ENCODE measurements around the gene NCAPG2.
A peak's percentile ranks its signal among the peaks of the same experiment; 100 is the strongest.
"Not testable (repeated sequence)": the region's sequence is repeated elsewhere in the genome, so short reads cannot be mapped to it uniquely, and the experiment has no call there.

NCAPG2 gene

DNA sequence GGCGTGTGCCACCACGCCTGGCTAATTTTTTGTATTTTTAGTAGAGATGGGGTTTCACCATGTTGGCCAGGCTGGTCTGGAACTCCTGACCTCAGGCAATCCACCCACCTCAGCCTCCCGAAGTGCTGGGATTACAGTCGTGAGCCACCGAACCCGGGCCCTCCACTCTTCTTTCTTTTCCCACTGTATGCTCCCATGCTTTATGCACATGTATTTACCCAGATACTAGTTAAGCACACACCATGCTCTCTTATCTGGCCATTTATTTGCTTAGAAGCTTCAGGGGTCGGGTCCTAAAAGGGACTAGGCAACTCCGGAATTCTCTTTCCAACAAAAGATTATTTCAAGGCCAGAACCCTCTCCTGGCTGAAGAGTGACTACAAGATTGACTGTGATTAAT is 78.3 kb downstream of the NCAPG2 start:
- H3K27me3 Mint-ChIP-seq; H3K4me3 Mint-ChIP-seq; H3K27ac Mint-ChIP-seq; H3K9me3 Mint-ChIP-seq; H3K4me1 Mint-ChIP-seq (ENCODE audit: low read depth); DNase-seq: not testable (repeated sequence)
- peaks cover 73% of the 10 kb centered on the region for H3K36me3 Mint-ChIP-seq (ENCODE audit: low read depth)

DNA sequence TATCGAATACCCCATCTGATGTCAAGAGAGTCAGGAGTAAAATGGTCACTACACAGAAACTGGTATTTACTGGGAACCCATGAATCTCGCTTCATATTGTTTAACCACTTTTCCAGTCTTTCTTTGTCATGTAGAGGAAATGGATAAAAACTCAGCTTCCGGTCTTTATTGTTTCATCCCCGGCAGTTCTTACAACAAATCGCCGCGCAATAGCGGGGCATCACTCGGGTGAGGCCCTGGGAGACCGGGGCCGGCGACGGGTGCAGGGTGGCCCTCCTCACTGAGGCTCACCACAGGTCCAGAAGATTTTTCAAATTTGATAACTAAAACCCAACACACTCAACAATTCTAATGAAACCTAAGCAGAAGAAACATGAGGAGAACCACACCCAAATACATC is 81.4 kb downstream of the NCAPG2 start:
- no peaks in the 10 kb centered on the region for H3K9me3 Mint-ChIP-seq
- no peak overlapping the region for H3K27ac Mint-ChIP-seq
- DNase-seq: no peak
- no peaks in the 10 kb centered on the region for H3K27me3 Mint-ChIP-seq
- H3K36me3 Mint-ChIP-seq (ENCODE audit: low read depth): peaks cover 52% of the 10 kb centered on the region
- no peaks in the 10 kb centered on the region for H3K4me1 Mint-ChIP-seq (ENCODE audit: low read depth)
- H3K4me3 Mint-ChIP-seq: no peak overlapping the region

DNA sequence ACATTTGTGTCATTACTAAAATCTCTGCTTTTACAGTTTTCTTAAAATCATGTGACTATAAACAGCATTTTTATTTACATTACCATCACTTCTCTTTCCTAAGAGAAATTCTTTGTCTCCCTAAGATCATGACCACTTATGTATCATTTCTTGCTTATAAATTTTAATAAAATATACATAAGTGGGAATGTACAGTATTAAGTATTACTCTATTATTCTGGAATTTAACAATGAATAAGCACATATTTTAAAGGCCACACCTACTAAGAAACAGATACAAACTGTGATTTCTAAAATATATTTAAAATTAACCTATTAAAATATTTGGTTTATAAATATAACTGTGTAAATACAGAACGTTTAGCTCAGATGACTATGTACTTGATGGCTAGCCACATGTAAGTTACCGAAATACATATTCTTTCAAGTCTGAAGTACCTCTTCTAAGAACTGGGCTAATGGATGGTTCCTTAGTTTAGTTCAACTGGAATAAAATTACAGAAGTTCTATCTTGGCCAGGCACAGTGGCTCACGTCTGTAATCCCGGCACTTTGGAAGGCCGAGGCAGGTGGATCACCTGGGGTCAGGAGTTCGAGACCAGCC is 83.7 kb downstream of the NCAPG2 start:
- Mint-ChIP-seq H3K27me3 (no peaks in the 10 kb centered on the region), H3K4me1 (ENCODE audit: low read depth) (no peaks in the 10 kb centered on the region), H3K4me3 (no peak overlapping the region), H3K9me3 (no peaks in the 10 kb centered on the region), H3K27ac (no peak overlapping the region), H3K36me3 (ENCODE audit: low read depth) (peaks cover 40% of the 10 kb centered on the region)
- DNase-seq: no peak

DNA sequence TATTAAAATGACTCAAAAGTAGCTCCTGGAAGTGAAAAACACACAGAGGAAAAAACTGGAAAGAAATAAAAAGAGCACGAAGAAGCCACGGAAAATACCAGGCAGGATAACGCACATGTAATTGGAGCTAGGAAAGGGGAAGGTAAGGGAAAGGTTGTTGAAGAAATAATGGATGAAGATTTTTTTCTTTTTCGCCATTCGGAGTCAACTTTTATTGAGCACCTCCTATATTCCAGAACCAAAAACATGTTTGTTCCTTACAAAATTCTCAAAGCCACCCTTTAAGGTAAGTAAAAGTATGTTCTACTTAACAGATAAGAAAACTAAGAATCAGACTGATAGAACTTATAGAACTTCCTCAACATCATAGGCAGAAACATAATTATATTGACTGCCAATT is 84.2 kb downstream of the NCAPG2 start:
- Mint-ChIP-seq H3K27me3 (no peaks in the 10 kb centered on the region), H3K4me1 (ENCODE audit: low read depth) (no peaks in the 10 kb centered on the region), H3K4me3 (no peak overlapping the region), H3K9me3 (no peaks in the 10 kb centered on the region), H3K36me3 (ENCODE audit: low read depth) (peaks cover 37% of the 10 kb centered on the region), H3K27ac (no peak overlapping the region)
- DNase-seq: no peak

DNA sequence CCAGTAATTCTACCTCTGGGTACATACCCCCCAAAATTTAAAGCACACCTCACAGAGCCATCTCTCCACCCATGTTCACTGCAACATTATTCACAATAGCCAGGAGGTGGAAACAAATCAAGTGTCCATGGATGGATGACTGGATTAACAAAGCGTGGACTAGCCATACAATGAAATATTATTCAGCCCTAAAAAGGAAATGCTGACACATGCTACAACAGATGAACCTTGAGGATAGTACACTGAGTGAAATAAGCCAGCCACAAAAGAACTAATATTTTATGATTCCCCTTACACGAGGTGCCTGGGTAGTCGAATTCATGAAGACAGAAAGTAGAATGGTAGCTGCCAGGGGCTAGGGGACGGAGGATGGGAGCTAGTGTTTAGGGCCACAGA is 85.9 kb downstream of the NCAPG2 start:
- Mint-ChIP-seq H3K4me3 (no peak overlapping the region), H3K4me1 (ENCODE audit: low read depth) (no peaks in the 10 kb centered on the region), H3K27ac (no peak overlapping the region), H3K9me3 (no peaks in the 10 kb centered on the region), H3K36me3 (ENCODE audit: low read depth) (peaks cover 30% of the 10 kb centered on the region), H3K27me3 (no peaks in the 10 kb centered on the region)
- DNase-seq: no peak

DNA sequence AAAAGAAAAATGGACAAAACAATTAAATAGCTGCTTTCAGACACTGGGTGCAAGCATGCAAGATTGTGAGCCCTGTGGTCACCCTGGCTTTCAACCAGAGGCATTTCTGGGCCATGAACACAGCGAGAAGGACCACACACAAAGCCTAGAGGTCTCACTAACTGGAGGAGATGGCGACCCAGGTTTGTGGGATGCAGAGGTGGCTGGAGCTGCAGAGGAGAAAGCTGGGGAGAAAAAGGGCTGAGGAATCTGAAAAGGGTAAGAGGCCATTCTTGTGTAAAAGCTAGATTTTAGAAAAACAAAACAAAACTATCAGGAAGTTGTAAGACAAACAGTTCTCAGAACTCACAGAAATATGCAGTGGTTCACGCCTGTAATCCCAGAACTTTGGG is 86.9 kb downstream of the NCAPG2 start:
- no peak for DNase-seq
- Mint-ChIP-seq H3K4me3 (no peak overlapping the region), H3K27ac (no peak overlapping the region), H3K36me3 (ENCODE audit: low read depth) (peaks cover 31% of the 10 kb centered on the region), H3K9me3 (no peaks in the 10 kb centered on the region), H3K27me3 (no peaks in the 10 kb centered on the region), H3K4me1 (ENCODE audit: low read depth) (peaks cover 10% of the 10 kb centered on the region)

DNA sequence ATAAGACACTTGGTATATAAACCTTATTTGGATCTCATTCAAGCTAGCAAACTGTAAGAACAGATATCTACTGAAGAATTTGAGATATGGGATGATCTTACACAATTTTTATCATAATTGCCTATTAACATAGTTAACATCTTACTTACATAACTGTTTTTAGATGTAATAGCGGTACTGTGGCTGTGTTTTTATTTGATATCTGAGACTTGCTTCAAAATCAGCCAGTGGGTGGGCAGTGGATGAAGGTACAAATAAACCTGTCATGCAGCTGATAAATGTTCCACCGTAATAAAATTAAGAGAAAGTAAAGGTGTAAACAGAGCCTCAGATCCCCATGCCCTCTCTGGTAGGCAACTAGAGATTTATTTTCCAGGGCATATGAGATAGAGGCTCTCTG is 88.6 kb downstream of the NCAPG2 start:
- DNase-seq: no peak
- no peak overlapping the region for H3K27ac Mint-ChIP-seq
- H3K4me3 Mint-ChIP-seq: no peak overlapping the region
- peaks cover 23% of the 10 kb centered on the region for H3K4me1 Mint-ChIP-seq (ENCODE audit: low read depth)
- H3K27me3 Mint-ChIP-seq: no peaks in the 10 kb centered on the region
- no peaks in the 10 kb centered on the region for H3K9me3 Mint-ChIP-seq
- peaks cover 36% of the 10 kb centered on the region for H3K36me3 Mint-ChIP-seq (ENCODE audit: low read depth)

DNA sequence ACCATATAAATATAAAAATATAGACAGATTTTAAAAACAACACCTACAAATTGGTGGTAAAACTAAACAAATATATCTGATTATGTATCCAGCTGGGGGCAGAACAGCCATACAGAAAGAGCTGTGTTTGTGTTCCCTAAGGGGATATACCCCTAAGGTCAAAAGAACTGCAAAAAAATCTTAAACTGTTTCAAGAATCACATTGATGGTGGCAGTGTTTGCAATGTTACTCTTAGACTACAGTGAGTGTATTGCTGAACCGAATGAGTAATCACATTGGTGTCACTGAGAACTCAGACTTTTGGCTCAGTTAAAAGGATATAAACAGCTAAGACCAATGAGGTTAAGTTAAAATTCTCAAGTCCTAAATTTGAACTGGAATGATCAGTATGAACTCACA is 89.9 kb downstream of the NCAPG2 start:
- Mint-ChIP-seq H3K27ac (no peak overlapping the region), H3K4me3 (no peak overlapping the region), H3K4me1 (ENCODE audit: low read depth) (peaks cover 23% of the 10 kb centered on the region), H3K36me3 (ENCODE audit: low read depth) (peaks cover 38% of the 10 kb centered on the region), H3K27me3 (no peaks in the 10 kb centered on the region), H3K9me3 (no peaks in the 10 kb centered on the region)
- no peak for DNase-seq

DNA sequence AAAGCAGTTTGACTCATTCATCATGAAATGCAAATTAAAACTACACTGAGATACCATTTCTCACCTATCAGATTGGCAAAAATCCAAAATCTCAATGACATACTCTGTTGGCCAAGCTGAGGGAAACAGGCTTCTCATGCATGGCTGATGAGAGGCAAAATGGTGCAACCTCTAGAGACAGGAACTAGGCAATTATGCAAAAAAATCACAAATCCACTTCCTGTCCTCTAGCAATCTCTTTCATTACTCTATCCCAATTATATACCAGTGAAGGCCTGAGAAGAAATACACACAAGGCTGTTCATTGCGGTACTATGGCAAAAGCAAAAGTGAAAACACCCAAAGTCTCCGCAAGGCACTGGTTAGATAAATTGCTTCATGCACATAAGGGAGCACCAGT is 91.1 kb downstream of the NCAPG2 start:
- H3K27ac Mint-ChIP-seq: no peak overlapping the region
- no peak overlapping the region for H3K4me3 Mint-ChIP-seq
- no peak for DNase-seq
- no peaks in the 10 kb centered on the region for H3K9me3 Mint-ChIP-seq
- no peaks in the 10 kb centered on the region for H3K27me3 Mint-ChIP-seq
- peaks cover 23% of the 10 kb centered on the region for H3K4me1 Mint-ChIP-seq (ENCODE audit: low read depth)
- peaks cover 35% of the 10 kb centered on the region for H3K36me3 Mint-ChIP-seq (ENCODE audit: low read depth)

DNA sequence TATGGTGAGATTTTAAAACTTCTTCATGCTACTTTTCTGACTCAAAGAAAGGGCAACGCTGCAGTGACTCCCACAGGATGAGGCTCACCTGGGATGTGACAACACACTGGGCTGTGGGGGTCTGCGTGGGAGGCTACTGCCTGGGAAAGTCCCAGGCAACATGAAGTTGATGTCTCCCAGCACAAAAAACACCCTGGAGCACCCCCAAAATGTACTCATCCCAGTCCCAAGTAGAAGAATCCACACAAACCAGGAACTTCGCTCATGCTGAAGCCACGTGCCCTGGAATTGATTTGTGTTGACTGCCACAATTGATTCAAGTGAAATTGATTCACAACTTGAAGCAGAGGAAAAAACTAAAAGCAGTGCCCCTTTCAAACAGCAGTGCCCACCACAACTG is 92.1 kb downstream of the NCAPG2 start:
- Mint-ChIP-seq H3K4me3 (no peak overlapping the region), H3K27ac (no peak overlapping the region), H3K27me3 (no peaks in the 10 kb centered on the region), H3K9me3 (no peaks in the 10 kb centered on the region), H3K36me3 (ENCODE audit: low read depth) (peaks cover 35% of the 10 kb centered on the region), H3K4me1 (ENCODE audit: low read depth) (peaks cover 23% of the 10 kb centered on the region)
- DNase-seq: no peak

DNA sequence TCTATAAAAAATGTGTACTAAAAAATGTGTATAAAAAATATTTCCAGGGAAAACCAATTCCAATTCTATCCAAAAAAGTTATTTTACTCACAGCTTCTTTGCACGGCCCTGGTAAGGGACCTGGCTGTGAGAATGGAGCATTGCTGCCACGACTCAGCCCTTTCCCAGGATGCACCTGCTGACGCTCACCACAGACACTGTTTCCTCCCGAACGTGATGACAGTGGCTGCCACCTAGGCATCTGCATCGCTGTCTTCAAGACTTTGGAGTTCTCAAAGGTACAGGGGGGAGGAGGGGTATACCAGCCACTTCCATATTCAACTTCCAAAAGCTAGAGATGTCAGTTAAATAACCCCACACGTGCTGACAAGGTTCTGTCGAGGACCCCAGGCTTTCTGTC is 93.1 kb downstream of the NCAPG2 start:
- Mint-ChIP-seq H3K27me3 (no peaks in the 10 kb centered on the region), H3K36me3 (ENCODE audit: low read depth) (peaks cover 41% of the 10 kb centered on the region)

DNA sequence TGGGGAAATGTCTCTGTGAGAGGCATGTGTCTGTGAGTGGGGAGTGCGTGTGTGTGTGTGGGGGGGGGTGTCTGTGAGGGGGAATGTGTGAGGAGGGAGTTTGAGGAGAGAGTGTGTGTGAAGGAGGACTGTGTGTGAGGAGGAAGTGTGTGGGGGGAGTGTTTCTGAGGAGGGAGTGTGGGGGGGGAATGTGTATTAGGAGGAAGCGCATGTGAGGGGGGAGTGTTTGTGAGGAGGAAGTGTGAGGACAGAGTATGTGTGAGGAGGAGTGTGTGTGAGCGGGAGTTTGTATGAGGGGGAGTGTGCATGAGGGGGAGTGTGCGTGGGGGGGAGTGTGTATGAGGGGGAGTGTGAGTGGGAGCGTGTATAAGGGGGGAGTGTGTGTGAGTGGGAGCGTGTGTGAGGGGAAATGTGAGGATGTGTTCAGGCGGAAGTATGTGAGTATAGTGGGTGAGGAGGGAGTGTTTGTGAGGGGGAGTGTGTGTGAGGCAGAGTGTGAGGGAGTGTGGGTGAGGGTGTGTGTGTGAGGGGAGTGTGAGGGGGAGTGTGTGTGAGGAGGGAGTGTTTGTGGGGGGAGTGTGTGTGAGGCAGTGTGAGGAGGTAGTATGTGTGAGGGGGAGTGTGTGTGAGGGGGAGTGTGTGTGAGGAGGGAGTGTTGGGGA is 95.2 kb downstream of the NCAPG2 start:
- Mint-ChIP-seq H3K27me3 (no peaks in the 10 kb centered on the region), H3K4me3 (no peak overlapping the region), H3K36me3 (ENCODE audit: low read depth) (peaks cover 43% of the 10 kb centered on the region), H3K4me1 (ENCODE audit: low read depth) (peaks cover 23% of the 10 kb centered on the region), H3K9me3 (no peaks in the 10 kb centered on the region), H3K27ac (no peak overlapping the region)
- no peak for DNase-seq

More for the DNA sequence above, 93.1 kb downstream of the NCAPG2 start:
- Mint-ChIP-seq H3K4me1 (ENCODE audit: low read depth) (peaks cover 23% of the 10 kb centered on the region), H3K27ac (peak overlapping the region; percentile 6), H3K4me3 (no peak overlapping the region), H3K9me3 (no peaks in the 10 kb centered on the region)
- DNase-seq: no peak

DNA sequence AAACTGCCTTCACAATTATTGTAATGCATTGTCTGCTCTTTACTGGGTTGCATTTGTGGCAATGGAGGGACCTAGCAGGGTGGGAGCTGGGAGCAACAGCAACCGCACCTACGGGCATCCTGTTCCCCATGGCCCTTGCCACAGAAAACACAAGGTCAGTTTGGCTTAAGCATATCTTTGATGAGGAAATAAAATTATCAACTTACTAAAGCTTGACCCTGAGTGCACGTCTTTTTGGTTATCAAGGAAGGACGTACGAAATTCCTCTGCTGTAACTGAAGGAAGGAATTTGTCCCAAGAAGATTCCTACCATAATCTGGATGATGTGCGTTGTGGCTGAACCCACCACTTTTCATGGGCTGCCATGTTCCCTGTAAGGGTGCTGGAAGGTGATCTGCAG is 97.0 kb downstream of the NCAPG2 start:
- DNase-seq: no peak
- no peak overlapping the region for H3K27ac Mint-ChIP-seq
- H3K27me3 Mint-ChIP-seq: no peaks in the 10 kb centered on the region
- no peak overlapping the region for H3K4me3 Mint-ChIP-seq
- H3K4me1 Mint-ChIP-seq (ENCODE audit: low read depth): peaks cover 17% of the 10 kb centered on the region
- H3K36me3 Mint-ChIP-seq (ENCODE audit: low read depth): peaks cover 29% of the 10 kb centered on the region
- H3K9me3 Mint-ChIP-seq: no peaks in the 10 kb centered on the region

DNA sequence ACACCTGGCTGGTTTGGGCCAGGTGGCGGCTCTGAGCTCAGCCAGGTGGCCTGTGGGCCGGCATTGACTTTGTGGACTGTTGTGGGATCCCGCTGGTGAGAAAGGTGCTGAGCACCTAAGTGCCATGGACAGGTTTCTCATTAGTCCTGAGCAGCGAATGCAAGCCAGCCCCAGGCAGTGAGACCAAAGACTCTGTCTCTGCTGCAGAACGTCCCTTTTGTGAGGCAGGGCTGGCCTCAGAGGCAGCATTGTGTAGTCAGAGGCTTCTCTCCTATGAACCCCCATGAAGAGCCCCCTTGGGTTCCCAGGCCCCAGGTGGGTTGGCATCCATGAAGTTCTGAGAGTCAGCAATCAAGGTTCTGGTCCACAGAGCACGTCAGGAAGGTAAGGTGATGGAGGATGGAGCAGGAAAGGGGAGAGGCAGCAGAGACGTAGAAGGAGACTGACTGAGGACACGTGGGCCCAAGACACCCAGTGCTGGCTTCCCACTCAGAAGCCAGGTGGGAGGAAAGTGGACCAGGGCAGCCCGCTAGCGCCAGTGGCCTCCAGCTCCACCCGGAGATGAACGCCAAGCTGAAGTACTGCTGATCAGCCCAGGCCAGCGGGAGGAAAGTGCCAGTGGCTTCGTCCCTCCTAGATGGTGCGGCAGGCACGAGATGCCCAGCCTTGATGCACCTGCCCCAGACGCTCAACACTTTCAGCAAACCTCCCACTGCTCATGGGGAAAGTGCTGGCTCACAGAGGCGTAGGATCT is 97.8 kb downstream of the NCAPG2 start:
- H3K27me3 Mint-ChIP-seq: no peaks in the 10 kb centered on the region
- peaks cover 10% of the 10 kb centered on the region for H3K4me1 Mint-ChIP-seq (ENCODE audit: low read depth)
- no peak overlapping the region for H3K27ac Mint-ChIP-seq
- no peak overlapping the region for H3K4me3 Mint-ChIP-seq
- peaks cover 26% of the 10 kb centered on the region for H3K36me3 Mint-ChIP-seq (ENCODE audit: low read depth)
- DNase-seq: no peak
- H3K9me3 Mint-ChIP-seq: no peaks in the 10 kb centered on the region

DNA sequence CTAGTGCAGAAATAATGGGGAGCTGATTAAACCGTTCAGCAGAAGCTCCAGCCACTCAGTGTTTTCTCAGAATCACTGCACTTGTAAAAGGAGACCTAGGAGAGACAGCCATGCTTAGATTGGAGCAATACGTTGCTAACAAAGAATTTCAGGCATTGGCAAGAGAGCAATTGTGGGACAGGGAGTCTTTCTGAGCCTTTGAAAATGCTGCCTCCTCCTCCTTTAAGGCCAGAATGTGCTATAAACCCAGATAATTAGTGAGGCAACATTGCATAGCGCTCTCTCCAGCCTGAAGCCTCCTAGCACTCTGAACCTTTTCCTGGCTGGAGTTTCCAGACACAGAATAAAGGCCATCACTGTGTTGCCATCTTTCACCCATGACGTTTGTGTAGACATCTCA is 98.5 kb downstream of the NCAPG2 start:
- Mint-ChIP-seq H3K36me3 (ENCODE audit: low read depth) (peaks cover 21% of the 10 kb centered on the region), H3K27me3 (no peaks in the 10 kb centered on the region), H3K27ac (no peak overlapping the region), H3K4me3 (no peak overlapping the region), H3K4me1 (ENCODE audit: low read depth) (peaks cover 6% of the 10 kb centered on the region), H3K9me3 (no peaks in the 10 kb centered on the region)
- DNase-seq: no peak

Measured in activated T-cell treated with anti-CD3 and anti-CD28 coated beads, Interleukin-2, amount 50 U/mL, for 24 hours (primary cell).